Glomerular endothelial cell (primary cell): ENCODE results near the gene TRIM46. TPM values are rescaled to one million over a fixed set of nuclear protein-coding genes. Genes with fewer than 3 reads are reported as not detected.

ENCODE experiments used
- DNase-seq: peaks from one replicate; pipeline ENCODE4 v3.0.0-alpha.2; 2011; ENCODE audit warnings: low read depth, low spot score; ENCODE audit errors: extremely low read depth
- total RNA-seq: library from RNA; depleted of rRNA; stranded (reverse); fragments of >200 nt; gene quantifications from 2 replicates; pipeline ENCODE4 v1.2.3, GENCODE V29; 2015

Gene TRIM46
- total RNA-seq, 1 donor from 2014 or later, result 11.8 TPM

DNA sequence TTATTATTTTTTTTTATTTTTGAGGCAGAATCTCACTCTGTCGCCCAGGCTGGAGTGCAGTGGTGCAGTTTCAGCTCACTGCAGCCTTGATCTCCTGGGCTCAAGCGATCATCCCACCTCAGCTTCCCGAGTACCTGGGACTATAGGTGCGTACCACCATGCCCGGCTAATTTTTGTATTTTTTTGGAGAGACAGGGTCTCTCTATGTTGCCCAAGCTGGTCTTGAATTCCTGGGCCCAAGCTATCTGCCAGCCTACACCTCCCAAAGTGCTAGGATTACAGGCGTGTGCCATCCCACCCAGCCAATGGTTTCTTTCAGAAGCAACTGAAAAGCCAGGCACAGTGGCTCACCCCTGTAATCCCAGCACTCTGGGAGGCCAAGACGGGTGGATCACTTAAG, 2.8 kb upstream of the TRIM46 start:
- DNase-seq, result no peak

DNA sequence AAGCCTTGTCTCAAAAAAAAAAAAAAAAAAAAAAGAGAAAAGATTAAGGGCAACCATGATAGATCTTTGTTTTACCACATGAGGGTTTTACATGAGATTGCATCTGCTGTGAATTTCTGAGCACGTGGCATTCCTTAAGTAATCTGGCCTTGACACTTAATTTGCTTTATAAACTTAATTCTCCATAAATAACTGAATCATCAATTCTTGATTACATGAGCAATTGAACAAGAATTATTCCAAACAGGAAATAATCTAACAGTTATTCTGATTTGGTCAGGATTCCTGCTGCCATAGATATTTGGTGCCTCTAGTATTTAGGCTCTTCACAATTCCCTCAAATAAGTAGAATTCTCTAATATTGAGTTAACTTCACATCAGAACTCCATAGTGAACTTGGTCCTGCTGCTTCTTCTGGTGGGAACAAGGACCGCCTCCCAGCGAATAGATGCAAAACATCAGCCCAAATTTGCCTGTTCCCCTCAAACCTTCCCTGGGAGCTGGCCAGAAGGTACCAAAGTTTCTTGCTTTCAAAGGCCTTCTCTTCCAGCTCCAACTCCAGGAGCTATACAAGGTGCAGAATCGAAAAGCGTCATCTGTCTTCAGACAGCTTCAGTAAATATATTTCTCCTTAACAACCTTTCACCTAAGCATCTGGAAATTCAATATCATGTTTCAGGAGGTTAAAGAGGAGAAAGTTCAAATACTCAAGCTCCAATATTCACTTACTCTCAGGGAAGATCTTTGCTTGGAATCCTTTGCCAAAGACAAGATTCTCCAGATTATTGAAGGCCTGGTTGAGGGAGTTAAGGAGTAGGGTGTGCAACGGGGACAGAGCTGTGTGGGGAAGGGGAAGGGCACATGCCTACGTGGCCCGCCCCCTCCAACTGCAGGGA, 1.6 kb upstream of the TRIM46 start:
- DNase-seq, result no peak

DNA sequence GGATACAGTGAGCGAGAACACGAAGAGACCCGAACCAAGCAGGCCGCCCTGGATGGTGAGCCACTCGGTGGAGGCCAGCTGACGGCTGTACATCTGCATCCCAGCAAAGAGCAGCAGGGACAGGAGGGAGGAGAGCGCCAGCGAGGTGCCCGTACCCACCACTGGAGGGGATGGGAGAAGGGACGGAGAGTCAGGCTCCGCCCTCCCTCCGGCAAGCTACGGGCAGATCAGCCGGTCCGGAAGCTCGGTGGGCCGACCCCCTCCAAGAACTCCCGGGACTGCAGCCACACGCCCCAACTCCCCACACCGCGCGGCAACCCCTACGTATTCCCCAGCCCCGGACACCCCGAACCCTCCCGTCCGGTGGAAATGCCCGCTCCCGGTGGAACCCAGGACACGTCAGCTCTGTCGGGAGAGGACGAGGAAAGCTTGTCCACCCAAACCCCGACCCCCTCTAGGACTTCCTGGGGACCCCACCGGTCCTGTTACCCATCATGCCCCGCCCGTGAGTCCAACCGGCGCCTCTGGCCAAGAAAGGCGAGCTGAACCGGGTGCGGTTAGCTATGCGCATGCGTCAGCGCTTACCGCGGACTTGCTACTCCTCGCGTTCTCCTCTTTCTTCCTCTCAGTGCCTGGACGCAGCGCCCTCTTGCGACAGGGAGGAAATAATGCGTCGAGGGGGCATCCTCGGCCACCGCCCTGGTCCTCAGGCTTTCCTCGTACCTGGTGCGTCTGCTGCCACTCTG, 744 bp upstream of the TRIM46 start, which contains the start of gene KRTCAP2:
TSS of gene KRTCAP2 (minus strand) at position 573 of the 746 bp plus-strand sequence. CDS start at position 493, 80 bp downstream.
- DNase-seq, result peak; percentile 78

DNA sequence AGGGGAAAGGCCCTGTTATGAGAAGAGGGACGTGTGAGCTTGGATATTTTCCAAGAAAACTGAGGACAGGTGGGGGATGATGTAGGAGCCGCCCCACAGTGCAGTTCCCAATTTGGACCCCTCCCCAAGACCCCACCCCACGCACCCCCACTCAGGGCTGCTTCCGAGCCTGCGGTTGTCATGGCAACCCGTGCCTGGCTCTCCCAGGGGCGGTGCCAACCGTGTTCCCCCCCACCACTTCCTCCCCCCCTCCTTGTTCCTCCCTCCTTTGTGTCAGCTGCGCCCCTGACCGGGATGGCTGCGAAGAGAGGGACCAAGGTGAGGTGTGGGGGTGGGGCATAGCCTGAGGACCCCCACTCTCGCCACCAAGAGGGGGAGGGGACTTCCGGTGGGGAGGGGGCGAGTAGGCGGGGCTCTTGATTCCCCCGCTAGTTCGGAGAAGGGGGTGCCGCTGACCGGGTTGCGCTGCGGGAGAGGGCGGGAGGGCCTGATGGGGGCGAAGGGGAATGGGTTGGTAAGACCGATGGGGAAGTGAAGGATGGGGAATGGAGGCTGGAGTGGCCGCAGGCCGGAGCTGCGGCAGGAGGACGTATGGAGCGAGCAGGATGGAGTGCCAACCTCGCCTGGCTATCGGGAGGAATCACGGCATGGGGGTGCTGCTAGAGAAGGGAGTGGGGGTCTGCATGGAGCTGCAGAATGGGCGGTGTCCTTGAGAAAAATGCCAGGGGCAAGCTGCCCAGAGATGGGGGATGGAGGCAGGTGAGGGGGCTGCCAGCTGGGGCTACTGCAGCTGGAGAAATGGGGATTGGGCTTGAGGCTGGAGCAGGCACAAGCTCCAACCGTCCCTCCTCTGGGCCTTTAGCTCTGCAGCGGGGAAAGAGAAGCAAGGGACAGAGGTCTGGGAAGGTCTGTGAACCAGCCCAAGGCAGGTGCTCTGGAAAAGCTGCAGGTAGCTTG, 953 bp downstream of the TRIM46 start:
- no peak for DNase-seq

DNA sequence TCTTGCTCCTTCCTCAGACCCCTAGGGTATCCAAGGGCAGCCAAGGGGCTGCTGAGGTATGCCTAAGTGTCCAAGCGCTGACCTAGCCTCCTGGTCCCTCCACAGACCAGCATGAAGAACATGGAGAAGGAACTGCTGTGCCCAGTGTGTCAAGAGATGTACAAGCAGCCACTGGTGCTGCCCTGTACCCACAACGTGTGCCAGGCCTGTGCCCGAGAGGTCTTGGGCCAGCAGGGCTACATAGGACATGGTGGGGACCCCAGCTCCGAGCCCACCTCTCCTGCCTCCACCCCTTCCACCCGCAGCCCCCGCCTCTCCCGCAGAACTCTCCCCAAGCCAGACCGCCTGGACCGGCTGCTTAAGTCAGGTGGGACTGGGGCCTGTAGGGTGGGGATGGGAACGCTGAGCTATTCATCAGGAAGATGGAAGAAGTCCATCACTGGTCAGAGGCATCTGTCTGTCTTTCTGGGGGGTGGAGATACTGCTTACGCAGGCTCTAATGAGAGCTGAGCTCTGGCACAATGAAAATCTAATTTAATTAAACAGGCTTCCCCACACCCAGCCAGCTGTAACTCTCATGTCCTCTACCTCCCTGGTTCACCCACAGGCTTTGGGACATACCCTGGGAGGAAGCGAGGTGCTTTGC, 1.8 kb downstream of the TRIM46 start:
- no peak for DNase-seq

DNA sequence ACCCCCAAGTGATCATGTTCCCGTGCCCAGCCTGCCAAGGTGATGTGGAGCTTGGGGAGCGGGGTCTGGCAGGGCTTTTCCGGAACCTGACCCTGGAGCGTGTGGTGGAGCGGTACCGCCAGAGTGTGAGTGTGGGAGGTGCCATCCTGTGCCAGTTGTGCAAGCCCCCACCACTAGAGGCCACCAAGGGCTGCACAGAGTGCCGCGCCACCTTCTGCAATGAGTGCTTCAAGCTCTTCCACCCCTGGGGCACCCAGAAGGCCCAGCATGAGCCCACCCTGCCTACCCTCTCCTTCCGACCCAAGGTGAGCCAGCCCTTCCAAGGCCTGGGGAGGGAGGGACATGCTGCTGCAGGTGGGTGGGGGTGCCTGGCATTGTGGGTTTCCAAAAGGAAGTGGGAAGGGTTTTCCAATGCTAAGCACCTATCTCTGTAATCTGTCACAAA, 2.3 kb downstream of the TRIM46 start:
- DNase-seq, result no peak

DNA sequence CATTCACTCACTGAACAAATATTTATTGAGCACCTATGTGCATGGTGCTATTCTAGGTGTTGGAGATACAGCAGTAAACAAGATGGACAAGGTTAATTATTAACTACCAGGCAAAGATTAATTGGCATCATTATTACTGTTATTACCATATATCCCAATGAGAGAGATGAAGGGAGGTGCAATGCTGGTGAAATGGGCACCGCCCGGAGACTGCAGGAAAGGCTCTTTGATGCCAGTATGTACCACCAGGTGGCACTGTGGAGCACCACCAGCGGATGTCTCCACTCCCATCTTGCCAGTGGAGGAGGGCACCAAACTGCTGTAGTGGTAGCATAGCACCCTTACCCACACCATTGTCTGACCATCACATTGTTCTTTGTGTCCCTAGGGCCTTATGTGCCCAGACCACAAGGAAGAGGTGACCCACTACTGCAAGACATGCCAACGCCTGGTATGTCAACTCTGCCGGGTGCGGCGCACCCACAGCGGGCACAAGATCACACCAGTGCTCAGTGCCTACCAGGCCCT, 3.0 kb downstream of the TRIM46 start:
- peak; percentile 20 for DNase-seq

DNA sequence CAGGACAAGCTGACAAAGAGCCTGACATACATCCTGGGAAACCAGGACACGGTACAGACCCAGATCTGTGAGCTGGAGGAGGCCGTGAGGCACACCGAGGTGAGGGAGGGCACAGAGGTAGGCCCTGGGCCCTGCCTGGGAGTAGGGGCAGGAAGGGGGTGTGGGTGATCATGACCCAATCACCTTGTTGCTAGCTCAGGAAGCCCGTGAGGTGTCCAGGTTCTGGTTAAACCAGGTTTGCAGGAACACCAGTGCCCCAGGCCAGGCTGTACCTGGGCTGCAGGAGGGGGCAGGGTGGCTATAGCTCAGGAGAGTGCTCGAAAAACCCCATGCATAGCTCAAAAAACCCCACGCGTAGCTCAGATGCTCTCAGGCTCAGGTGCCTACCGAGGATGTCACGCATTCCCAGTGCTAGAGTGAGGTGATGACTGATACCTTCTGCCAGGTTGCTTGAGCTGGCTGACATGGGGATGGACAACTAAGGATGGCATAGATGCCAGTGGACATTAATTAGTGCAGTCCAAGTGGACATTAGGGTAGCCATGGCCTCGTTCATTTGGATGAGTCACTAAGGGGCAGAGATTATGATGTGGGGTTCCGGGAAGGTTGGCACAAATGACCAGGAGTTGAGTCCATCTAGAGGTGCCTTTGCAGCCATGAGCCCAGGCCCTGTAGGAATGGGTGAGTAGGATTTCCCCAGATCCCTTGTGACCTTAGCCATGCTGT, 3.7 kb downstream of the TRIM46 start:
- no peak for DNase-seq

DNA sequence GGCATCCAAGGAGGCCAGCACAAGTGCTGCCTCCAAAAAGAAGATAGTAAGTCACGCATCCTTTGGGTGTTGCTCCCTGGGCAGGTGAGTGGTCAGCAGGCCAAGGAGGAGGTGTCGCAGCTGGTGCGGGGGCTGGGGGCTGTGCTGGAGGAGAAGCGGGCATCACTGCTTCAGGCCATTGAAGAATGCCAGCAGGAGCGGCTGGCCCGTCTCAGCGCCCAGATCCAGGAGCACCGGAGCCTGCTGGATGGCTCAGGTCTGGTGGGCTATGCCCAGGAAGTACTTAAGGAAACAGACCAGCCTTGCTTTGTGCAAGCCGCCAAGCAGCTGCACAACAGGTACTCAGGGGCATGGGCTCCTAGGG, 4.3 kb downstream of the TRIM46 start:
- no peak for DNase-seq

DNA sequence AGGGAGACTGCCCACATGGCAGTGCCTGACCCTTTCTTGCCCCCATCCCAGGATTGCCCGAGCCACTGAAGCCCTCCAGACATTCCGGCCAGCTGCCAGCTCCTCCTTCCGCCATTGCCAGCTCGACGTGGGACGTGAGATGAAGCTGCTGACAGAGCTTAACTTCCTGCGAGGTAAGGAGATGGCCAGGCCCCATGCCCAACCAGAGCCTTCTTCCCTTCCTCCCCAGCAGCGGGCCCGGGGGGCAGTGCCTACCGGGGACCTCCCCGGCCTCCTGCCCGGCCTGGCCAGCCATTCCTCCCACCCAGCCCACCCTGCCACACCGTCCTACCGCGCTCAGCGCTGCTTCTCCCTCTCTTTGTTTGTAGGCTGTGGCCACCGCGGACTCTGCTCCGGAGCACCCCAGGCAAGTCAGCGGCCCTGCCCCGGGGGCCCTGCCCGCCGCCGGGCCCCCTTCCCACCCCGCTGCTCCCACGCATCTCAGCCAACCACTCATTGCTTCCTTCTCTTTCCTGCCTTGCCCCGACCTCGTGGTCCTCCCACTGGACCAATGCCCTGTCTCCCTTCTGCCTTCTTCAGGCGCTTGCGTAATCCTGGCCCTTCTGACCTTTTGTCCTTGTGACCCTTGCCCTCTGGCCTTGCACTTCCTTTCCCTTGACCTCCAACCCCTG, 4.9 kb downstream of the TRIM46 start:
- no peak for DNase-seq

DNA sequence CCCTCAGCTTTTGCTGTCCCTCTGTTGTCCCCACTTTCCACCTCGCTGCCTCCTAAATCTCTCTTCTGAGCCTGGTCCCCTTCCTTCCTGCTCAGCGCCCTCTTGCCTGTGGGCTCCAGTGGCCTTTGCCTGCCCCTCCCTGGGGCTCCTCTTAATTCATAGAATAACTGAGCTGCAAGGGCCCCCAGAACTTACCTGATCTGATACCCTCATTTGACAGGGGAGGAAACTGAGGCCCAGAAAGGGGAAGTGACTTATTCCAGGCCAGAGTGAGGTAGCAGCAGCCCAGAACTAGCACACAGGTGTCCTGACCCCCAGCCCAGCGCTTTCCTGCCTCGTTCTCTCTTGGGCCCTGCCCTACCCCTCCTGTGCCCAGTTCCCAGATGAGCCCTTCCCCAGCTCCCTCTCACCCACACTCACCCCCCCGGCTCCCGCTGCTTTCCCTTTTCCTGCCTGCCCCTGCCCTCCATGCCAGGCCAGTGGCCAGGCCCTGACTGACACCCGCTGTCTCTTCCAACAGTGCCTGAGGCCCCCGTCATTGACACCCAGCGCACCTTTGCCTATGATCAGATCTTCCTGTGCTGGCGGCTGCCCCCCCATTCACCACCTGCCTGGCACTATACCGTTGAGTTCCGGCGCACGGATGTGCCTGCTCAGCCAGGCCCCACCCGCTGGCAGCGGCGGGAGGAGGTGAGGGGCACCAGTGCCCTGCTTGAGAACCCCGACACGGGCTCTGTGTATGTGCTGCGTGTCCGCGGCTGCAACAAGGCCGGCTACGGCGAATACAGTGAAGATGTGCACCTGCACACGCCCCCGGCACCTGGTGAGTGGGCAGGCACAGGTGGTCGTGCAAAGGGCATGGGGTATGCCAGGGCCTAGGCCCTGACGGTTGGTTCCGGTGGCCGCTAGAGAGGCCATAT, 5.7 kb downstream of the TRIM46 start:
- no peak for DNase-seq

DNA sequence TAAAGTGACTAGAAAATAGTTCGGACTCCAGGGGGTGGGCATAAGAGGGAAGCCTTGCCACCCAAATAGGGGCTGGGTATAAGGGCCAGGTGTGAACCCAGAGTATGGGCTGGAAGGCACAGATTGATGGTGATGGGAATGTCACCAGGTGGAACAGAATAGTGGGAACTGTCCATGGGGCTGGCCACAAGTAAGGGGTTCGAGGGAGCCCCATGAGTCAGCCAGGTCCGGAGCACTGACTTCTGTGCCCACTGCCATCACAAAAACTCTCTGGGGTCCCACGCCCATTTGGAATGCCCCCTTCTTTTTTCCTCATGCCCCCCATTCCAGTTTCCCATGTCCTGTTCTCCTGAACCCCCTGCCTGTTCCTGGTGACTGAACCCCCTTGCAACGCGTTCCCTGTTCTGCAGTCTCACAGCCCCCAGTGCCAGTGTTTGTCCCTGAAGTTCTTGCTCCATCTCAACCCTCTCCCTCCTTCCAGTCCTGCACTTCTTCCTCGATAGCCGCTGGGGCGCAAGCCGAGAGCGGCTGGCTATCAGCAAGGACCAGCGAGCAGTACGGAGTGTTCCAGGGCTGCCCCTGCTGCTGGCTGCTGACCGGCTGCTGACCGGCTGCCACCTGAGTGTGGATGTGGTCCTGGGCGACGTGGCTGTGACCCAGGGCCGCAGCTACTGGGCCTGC, 7.9 kb downstream of the TRIM46 start:
- no peak for DNase-seq

DNA sequence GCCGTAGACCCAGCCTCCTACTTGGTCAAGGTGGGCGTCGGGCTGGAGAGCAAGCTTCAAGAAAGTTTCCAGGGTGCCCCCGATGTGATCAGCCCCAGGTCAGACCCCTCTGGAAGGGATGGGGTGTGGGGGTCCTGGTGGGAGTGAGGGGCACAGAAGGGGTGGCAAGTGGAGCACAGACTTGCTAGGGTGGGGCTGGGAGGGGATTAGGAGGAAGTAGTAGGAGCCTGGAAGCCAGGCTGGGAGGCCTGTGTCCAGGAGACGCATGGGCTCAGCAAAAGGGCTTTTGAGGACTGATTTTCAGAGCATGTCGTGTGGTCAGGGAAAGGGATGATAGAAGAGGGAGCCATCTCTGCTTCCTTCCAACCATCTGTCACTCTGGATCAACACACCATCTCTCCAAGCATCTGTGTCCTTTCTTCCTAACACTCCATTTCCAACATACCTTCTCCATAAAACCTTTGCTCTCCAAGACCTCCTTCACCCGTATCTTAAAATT, 8.5 kb downstream of the TRIM46 start:
- DNase-seq, result no peak

DNA sequence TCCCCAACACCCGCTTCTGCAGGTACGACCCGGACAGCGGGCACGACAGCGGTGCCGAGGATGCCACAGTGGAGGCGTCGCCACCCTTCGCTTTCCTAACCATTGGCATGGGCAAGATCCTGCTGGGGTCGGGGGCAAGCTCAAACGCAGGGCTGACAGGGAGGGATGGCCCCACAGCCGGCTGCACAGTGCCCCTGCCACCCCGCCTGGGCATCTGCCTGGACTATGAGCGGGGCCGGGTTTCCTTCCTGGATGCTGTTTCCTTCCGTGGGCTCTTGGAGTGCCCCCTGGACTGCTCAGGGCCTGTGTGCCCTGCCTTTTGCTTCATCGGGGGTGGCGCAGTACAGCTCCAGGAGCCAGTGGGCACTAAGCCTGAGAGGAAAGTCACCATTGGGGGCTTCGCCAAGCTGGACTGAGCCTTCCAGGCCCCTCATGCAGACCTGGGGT, 10.1 kb downstream of the TRIM46 start:
- DNase-seq, result no peak

DNA sequence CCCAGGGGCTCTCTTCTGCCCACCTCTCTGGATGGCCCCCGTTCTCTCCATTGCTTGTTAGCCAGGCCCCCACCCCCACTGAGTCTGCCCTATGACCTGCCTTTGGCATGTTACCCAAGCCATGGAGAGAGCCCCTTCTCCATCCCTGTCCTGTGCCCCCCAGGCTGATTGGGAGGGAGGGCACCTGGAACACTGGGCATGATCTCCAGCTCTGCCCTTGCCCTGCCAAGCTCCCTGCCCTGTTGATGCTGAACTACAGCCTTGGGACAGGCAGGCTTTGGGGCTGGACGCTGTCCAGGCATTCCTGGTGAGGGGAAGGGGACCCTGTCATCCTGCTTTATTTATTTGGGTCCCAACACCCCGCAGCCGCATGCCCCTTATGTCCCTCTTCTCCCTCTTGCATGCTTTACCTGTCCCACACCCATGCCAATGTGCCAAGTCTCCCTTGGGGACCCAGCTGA, 10.7 kb downstream of the TRIM46 start:
- DNase-seq, result no peak

DNA sequence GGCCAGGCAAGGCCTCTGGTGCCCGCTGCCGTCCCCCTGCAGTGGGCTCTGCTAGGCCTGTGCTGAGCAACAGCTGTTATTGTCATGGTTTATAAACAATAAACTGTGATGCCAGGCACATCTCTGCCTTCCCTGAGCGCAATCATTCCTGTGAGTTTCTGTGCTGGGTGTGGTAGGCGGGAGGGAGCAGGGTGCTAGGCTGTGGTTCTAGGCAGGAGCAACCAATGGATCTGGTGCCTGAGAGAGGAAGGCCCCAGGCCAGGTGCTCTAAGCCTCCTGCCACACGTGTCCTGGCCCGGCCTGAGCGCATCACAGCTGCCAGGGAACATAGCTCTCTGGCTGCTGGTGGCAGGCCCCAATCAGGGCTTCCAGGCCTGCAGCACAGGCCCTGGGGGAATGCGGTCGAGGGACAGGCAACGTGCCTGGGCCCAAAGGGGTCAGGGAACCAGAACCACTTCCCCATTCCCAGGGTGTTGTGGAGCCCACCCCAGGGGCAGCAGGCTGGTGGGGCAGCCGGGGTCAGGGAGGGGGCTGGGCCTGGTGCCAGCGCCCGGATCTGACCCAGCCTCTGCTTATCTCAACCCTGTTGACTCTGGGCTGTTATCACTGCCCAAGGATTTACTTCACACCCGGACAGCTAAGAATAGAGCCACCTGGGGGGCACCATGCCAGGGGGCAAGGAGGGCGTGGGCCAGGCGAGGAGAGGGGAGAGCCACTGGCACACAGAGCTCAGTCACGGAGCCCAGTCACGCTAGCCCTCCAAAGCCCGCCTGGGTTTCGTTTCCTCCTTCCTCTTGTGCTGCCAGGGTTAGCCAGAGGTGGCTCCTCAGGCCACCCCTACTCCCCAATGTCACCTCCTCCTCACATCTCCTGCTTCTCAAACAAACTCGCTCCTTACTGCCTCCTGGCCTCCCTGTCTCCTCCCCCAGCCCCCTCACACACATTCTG, 11.5 kb downstream of the TRIM46 start:
- DNase-seq, result no peak
